CD4-positive, alpha-beta T cell (primary cell): ENCODE measurements around the gene TMEM44. TPM values are rescaled to one million over a fixed set of nuclear protein-coding genes. Genes with fewer than 3 reads are reported as not detected.

Experiments
- ATAC-seq: fragments of 200-7000 bp; cut with Tn5 transposase; one replicate; pipeline ENCODE4 v1.10.0; 2022; ENCODE audit warnings: mild to moderate bottlenecking; ENCODE audit not compliant: poor library complexity
- CTCF ChIA-PET: fragments of 350-600 bp; sonication (Branson Sonifier 250); formaldehyde crosslinking; loops from one replicate; lab custom pipeline; 2021; ENCODE audit warnings: antibody characterized with exemption, inconsistent platforms; lab: Charles Lee
- POLR2A ChIA-PET: fragments of 350-600 bp; sonication (Branson Sonifier 250); formaldehyde crosslinking; loops from one replicate; lab custom pipeline; 2021; ENCODE audit warnings: antibody characterized with exemption, inconsistent platforms; lab: Charles Lee
- DNase-seq, 14 experiments: peaks; one replicate each; pipeline ENCODE4 v3.0.0-alpha.2; 2013 to 2020; ENCODE audit warnings: mixed read lengths in 2 of 14
- H3K27ac ChIP-seq, 2 donors: one replicate each; pipeline versions ENCODE4 v1.5.1 to v1.7.0; 2013; ENCODE audit warnings: low read length in 2 of 2, low read depth in 1 of 2, mild to moderate bottlenecking in 1 of 2
- H3K27me3 ChIP-seq, 2 experiments: 1 replicate in 1 of 2; 2 replicates in 1 of 2; pipeline versions ENCODE4 v1.6.1 to v1.7.0; 2013; ENCODE audit warnings: low read length in 2 of 2, control low read depth in 1 of 2, mild to moderate bottlenecking in 1 of 2, moderate library complexity in 1 of 2; ENCODE audit not compliant: insufficient read depth in 2 of 2, control insufficient read depth in 1 of 2
- H3K36me3 ChIP-seq: one replicate; pipeline ENCODE4 v1.6.1; 2013; ENCODE audit warnings: low read length, control low read depth; ENCODE audit not compliant: insufficient read depth
- H3K4me1 ChIP-seq: one replicate; pipeline ENCODE4 v1.6.1; 2013; ENCODE audit warnings: low read length, control low read depth; ENCODE audit not compliant: insufficient read depth
- H3K4me3 ChIP-seq: one replicate; pipeline ENCODE4 v1.5.1; 2013; ENCODE audit warnings: mild to moderate bottlenecking, low read length, moderate library complexity
- H3K9me3 ChIP-seq, 2 experiments: 1 replicate in 1 of 2; 2 replicates in 1 of 2; pipeline versions ENCODE4 v1.6.1 to v1.7.0; 2013; ENCODE audit warnings: low read length in 2 of 2, mild to moderate bottlenecking in 2 of 2, control low read depth in 1 of 2, moderate library complexity in 1 of 2; ENCODE audit not compliant: control insufficient read depth in 1 of 2, insufficient read depth in 1 of 2
- H3K27ac Mint-ChIP-seq: one replicate; pipeline ENCODE4 v1.8.0; 2020; ENCODE audit warnings: mixed read lengths
- H3K27me3 Mint-ChIP-seq: one replicate; pipeline ENCODE4 v1.8.0; 2021; ENCODE audit warnings: mixed read lengths
- H3K36me3 Mint-ChIP-seq: one replicate; pipeline ENCODE4 v1.8.0; 2021; ENCODE audit warnings: low read depth, mixed read lengths
- H3K4me1 Mint-ChIP-seq: one replicate; pipeline ENCODE4 v1.8.0; 2021; ENCODE audit warnings: low read depth, mixed read lengths
- H3K4me3 Mint-ChIP-seq: one replicate; pipeline ENCODE4 v1.8.0; 2020; ENCODE audit warnings: mild to moderate bottlenecking, mixed read lengths
- H3K9me3 Mint-ChIP-seq: one replicate; pipeline ENCODE4 v1.8.0; 2020; ENCODE audit warnings: mixed read lengths
- intact Hi-C, 2 experiments: fragments of 100-400 bp; cut with DNase I in 1 of 2; cut with micrococcal nuclease in 1 of 2; formaldehyde crosslinking; loops; one replicate each; pipeline versions ENCODE4 v1.15.1 to v1.9.0; 2023 to 2025; cut with DNase I, micrococcal nuclease
- total RNA-seq, 174 experiments: library from RNA in 2 of 174; stranded (reverse) in 2 of 174; gene quantifications; one replicate each; pipeline ENCODE4 v1.2.3 and lab custom pipeline; 2021 to 2026
- TF ChIP-seq, protein P1 (sequence below): fragments of 200-600 bp; IDR thresholded peaks from one replicate; pipeline ENCODE4 v1.8.0; 2022; ENCODE audit warnings: antibody characterized with exemption, mild to moderate bottlenecking

TMEM44 gene
- total RNA-seq, 2 experiments from 2014 or later: 0.98 to 1.1 TPM

DNA sequence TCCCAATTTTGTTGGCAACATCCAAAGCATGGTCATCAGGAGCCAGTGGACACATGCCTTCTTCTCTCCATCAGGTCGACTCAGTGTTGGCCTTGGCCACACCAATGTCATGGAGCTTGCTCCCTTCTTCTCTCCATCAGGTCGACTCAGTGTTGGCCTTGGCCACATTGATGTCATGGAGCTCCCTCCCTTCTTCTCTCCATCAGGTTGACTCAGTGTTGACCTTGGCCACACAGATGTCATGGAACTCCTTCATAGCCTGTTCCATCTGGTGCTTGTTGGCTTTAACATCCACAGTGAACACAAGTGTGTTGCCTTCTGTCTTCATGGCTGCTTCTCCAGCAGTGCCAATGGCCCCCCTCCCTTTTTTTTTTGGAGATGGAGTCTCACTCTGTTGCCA is 70.2 kb downstream of the TMEM44 start:
- no peak for DNase-seq
- no peaks in the 10 kb centered on the region for H3K9me3 ChIP-seq
- no peaks in the 10 kb centered on the region for H3K4me1 ChIP-seq
- H3K27me3 ChIP-seq: no peaks in the 10 kb centered on the region
- no peak overlapping the region for H3K27ac ChIP-seq
- ChIA-PET POLR2A (no interaction called here), CTCF (no interaction called here)
- no peak for ATAC-seq
- H3K36me3 Mint-ChIP-seq: no peaks in the 10 kb centered on the region
- no peaks in the 10 kb centered on the region for H3K9me3 Mint-ChIP-seq
- no peaks in the 10 kb centered on the region for H3K4me1 Mint-ChIP-seq
- H3K27ac Mint-ChIP-seq: no peak overlapping the region
- no peaks in the 10 kb centered on the region for H3K36me3 ChIP-seq
- H3K4me3 Mint-ChIP-seq: no peak overlapping the region
- no peak overlapping the region for H3K4me3 ChIP-seq
- H3K27me3 Mint-ChIP-seq: peaks cover 16% of the 10 kb centered on the region
- intact Hi-C loops: no loop called here
- TF ChIP-seq, protein P1, sequence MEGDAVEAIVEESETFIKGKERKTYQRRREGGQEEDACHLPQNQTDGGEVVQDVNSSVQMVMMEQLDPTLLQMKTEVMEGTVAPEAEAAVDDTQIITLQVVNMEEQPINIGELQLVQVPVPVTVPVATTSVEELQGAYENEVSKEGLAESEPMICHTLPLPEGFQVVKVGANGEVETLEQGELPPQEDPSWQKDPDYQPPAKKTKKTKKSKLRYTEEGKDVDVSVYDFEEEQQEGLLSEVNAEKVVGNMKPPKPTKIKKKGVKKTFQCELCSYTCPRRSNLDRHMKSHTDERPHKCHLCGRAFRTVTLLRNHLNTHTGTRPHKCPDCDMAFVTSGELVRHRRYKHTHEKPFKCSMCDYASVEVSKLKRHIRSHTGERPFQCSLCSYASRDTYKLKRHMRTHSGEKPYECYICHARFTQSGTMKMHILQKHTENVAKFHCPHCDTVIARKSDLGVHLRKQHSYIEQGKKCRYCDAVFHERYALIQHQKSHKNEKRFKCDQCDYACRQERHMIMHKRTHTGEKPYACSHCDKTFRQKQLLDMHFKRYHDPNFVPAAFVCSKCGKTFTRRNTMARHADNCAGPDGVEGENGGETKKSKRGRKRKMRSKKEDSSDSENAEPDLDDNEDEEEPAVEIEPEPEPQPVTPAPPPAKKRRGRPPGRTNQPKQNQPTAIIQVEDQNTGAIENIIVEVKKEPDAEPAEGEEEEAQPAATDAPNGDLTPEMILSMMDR: no peak

- Histone ChIP-seq H3K27ac (no peak overlapping the region), H3K4me3 (no peak overlapping the region), H3K36me3 (no peaks in the 10 kb centered on the region), H3K27me3 (no peaks in the 10 kb centered on the region), H3K9me3 (no peaks in the 10 kb centered on the region), H3K4me1 (peaks cover 3% of the 10 kb centered on the region)
- Mint-ChIP-seq H3K4me1 (peaks cover 6% of the 10 kb centered on the region), H3K27ac (no peak overlapping the region), H3K36me3 (no peaks in the 10 kb centered on the region), H3K4me3 (no peak overlapping the region), H3K27me3 (peaks cover 16% of the 10 kb centered on the region), H3K9me3 (no peaks in the 10 kb centered on the region)
- DNase-seq: no peak
- intact Hi-C loops: no loop called here
- ChIA-PET CTCF (no interaction called here), POLR2A (interaction anchor here (0.6 kb wide), 1 partner anchor 16 kb away, joined by 3 read pairs; no protein-coding TSS in a partner anchor)
- TF ChIP-seq, protein P1: no peak
- no peak for ATAC-seq
These were observed 71.8 kb downstream of the TMEM44 start for GRCh38 chr3:194561306-194561974.

- Mint-ChIP-seq H3K27ac (no peak overlapping the region), H3K4me1 (peaks cover 8% of the 10 kb centered on the region), H3K27me3 (peaks cover 10% of the 10 kb centered on the region), H3K4me3 (no peak overlapping the region), H3K9me3 (no peaks in the 10 kb centered on the region), H3K36me3 (no peaks in the 10 kb centered on the region)
- no peaks in the 10 kb centered on the region for H3K9me3 ChIP-seq
- TF ChIP-seq, protein P1: no peak
- intact Hi-C loops: no loop called here
- H3K27ac ChIP-seq: no peak overlapping the region
- no peaks in the 10 kb centered on the region for H3K36me3 ChIP-seq
- peaks cover 6% of the 10 kb centered on the region for H3K4me1 ChIP-seq
- ATAC-seq (no peak), DNase-seq (no peak)
- ChIA-PET POLR2A (no interaction called here), CTCF (no interaction called here)
- H3K4me3 ChIP-seq: no peak overlapping the region
- H3K27me3 ChIP-seq: no peaks in the 10 kb centered on the region
These were observed 73.2 kb downstream of the TMEM44 start for GRCh38 chr3:194560047-194560446.
